CD4-positive, alpha-beta T cell treated with Interleukin-6 for 4 hours (primary cell): ENCODE results near the gene ENTPD5.
"Not testable (repeated sequence)": the region's sequence is repeated elsewhere in the genome, so short reads cannot be mapped to it uniquely, and the experiment has no call there.

Experiments used
- DNase-seq: peaks from one replicate; pipeline ENCODE4 v3.0.0-alpha.2; 2020; ENCODE audit warnings: mixed read lengths

Gene ENTPD5

GRCh38 chr14:73943083-73943482 is 76.0 kb downstream of the ENTPD5 start:
- DNase-seq, result no peak

- no peak for DNase-seq
Measured at GRCh38 chr14:73942180-73942579, 76.9 kb downstream of the ENTPD5 start.

- DNase-seq, result no peak
Measured at GRCh38 chr14:73937012-73937411, 82.1 kb downstream of the ENTPD5 start.

GRCh38 chr14:73936548-73936947 is 82.5 kb downstream of the ENTPD5 start:
- DNase-seq, result no peak

- DNase-seq, result no peak
Measured at GRCh38 chr14:73935666-73936065, 83.4 kb downstream of the ENTPD5 start.

- DNase-seq, result no peak
Measured at GRCh38 chr14:73924337-73924736, 94.8 kb downstream of the ENTPD5 start.

GRCh38 chr14:73919457-73919856 is 99.6 kb downstream of the ENTPD5 start:
- DNase-seq, result not testable (repeated sequence)

- no peak for DNase-seq
Measured at GRCh38 chr14:73916324-73916723, 102.8 kb downstream of the ENTPD5 start.

GRCh38 chr14:73913256-73913655 is 105.8 kb downstream of the ENTPD5 start:
- DNase-seq, result no peak

GRCh38 chr14:73909681-73910080 is 109.4 kb downstream of the ENTPD5 start:
- no peak for DNase-seq
